ENCODE measurements around the gene CUX1. TPM values are rescaled to one million over a fixed set of nuclear protein-coding genes. Genes with fewer than 3 reads are reported as not detected.
"Not testable (repeated sequence)": the region's sequence is repeated elsewhere in the genome, so short reads cannot be mapped to it uniquely, and the experiment has no call there.

CUX1 gene
- polyA plus RNA-seq, 1 experiment: 29.7 TPM

DNA sequence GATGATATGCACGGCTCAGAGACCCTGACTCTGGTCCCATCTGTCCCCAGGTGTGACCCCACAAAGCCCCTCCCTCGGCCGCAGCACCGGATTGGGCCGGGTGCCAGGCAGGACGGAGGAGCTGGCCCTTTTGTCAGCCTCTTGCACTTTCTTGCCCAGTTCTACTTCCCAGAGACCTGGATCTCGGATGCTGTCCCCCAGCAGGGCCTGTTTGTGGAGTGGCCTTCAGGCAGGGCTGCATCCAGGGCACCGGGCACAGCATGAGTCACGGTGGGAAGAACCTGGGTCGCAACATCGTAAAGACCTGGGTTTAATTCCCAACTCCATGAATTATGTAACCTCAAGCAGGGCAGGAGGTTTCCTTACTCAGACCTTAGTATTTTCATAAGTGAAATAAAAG lies 310.9 kb downstream of the CUX1 start:
- ChIA-PET CTCF (no interaction called here), POLR2A (no interaction called here)
- no peak overlapping the region for H3K27ac ChIP-seq (ENCODE audit: low read depth, low read length)
- no peak for DNase-seq (ENCODE audit: low read depth, low spot score)
- TF ChIP-seq, protein P1, sequence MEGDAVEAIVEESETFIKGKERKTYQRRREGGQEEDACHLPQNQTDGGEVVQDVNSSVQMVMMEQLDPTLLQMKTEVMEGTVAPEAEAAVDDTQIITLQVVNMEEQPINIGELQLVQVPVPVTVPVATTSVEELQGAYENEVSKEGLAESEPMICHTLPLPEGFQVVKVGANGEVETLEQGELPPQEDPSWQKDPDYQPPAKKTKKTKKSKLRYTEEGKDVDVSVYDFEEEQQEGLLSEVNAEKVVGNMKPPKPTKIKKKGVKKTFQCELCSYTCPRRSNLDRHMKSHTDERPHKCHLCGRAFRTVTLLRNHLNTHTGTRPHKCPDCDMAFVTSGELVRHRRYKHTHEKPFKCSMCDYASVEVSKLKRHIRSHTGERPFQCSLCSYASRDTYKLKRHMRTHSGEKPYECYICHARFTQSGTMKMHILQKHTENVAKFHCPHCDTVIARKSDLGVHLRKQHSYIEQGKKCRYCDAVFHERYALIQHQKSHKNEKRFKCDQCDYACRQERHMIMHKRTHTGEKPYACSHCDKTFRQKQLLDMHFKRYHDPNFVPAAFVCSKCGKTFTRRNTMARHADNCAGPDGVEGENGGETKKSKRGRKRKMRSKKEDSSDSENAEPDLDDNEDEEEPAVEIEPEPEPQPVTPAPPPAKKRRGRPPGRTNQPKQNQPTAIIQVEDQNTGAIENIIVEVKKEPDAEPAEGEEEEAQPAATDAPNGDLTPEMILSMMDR (IDR thresholded peaks at IDR 0.05; ENCODE audit: low read depth, low read length): no peak
- H3K9me3 ChIP-seq (ENCODE audit: control insufficient read depth, insufficient read depth, low read length): no peaks in the 10 kb centered on the region; the same call in 1 of the 2 replicates
- H3K27me3 ChIP-seq (ENCODE audit: control insufficient read depth, insufficient read depth, low read length): no peaks in the 10 kb centered on the region
- no peak overlapping the region for H3K4me3 ChIP-seq (ENCODE audit: low read depth, low read length)

DNA sequence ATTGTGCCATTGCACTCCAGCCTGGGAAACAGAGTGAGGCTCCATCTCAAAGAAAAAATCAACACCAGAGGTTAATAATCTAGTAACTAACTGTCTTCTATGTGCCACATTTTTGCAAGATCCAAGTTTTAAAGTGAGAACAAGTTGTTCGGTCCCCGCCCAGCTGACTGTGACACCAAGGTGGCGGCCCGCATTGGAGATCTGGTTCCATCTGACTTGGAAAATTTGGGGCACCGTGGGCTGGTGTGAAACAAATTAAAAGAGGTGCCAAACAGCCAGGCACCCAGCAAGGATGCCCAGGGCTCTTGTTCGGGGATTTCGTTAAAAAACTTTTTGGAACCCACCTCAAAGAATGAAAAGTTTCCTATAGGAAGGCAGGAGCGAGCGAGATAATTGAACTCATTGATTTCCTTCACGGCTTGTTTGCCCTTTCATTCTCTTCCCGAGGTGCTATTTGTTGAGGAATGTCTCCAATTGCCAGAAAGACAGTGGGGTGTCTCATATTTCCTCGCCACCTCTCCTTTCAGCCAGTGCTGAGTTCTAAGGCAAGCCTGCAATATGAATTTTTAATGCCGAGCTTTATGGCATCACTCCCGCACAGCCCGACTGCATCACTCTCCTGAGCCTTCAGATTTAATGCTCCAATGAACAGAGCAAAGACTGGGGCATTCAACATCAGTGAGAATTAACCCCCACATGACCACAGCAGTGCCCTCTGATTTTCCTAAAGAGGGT lies 312.4 kb downstream of the CUX1 start:
- Histone ChIP-seq H3K27ac (ENCODE audit: low read depth, low read length) (no peak overlapping the region), H3K27me3 (ENCODE audit: control insufficient read depth, insufficient read depth, low read length) (no peaks in the 10 kb centered on the region), H3K9me3 (ENCODE audit: control insufficient read depth, insufficient read depth, low read length) (no peaks in the 10 kb centered on the region; the same call in 1 of the 2 replicates), H3K4me3 (ENCODE audit: low read depth, low read length) (no peak overlapping the region)
- ChIA-PET CTCF (no interaction called here), POLR2A (no interaction called here)
- DNase-seq (ENCODE audit: low read depth, low spot score): no peak
- TF ChIP-seq, protein P1 (IDR thresholded peaks at IDR 0.05; ENCODE audit: low read depth, low read length): no peak

DNA sequence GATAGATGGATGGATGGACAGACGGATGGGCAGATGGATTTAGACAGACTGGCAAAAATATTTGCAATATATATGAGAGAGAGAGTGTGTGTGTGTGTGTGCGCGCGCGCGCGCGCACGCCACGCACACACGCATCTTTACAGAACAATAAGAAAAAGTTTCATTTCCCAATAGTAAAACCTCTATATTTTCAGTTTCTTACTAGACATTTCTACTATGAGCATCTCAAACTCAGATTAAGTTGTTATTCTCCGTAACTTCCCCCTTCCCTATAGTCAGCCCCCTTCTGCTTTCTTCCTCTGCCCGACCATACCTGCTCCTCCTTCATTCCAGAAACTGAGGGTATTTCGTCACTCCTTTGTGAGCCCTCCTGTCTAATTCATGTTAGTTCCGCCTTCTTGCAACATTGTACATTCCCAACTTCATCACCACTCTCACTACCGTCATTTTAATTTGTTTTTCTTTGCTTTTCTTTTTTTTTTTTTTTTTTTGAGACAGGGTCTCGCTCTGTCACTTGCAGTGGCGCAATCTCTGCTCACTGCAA lies 314.9 kb downstream of the CUX1 start:
- TF ChIP-seq, protein P1 (IDR thresholded peaks at IDR 0.05; ENCODE audit: low read depth, low read length): no peak
- H3K4me3 ChIP-seq (ENCODE audit: low read depth, low read length): no peak overlapping the region
- ChIA-PET CTCF (no interaction called here), POLR2A (no interaction called here)
- H3K27ac ChIP-seq (ENCODE audit: low read depth, low read length): no peak overlapping the region
- no peaks in the 10 kb centered on the region; the same call in 1 of the 2 replicates for H3K9me3 ChIP-seq (ENCODE audit: control insufficient read depth, insufficient read depth, low read length)
- H3K27me3 ChIP-seq (ENCODE audit: control insufficient read depth, insufficient read depth, low read length): no peaks in the 10 kb centered on the region
- DNase-seq (ENCODE audit: low read depth, low spot score): no peak

DNA sequence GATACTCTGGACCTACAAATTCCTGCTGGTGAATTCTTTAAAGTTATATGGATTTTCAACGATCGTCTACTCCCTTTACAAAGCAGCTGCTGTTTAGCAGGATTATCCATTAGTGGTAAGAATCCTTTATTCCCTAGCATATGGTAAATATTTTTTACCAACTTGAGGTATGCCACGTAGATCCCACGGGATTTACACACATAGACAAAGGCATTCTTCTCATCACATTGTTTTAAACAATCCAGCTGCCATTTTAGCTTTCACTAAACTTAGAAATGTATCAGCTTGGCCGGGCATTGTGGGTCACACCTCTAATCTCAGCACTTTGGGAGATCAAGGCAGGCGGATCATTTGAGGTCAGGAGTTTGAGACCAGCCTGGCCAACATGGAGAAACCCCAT lies 321.2 kb downstream of the CUX1 start:
- no peak for DNase-seq (ENCODE audit: low read depth, low spot score)
- Histone ChIP-seq H3K27ac (ENCODE audit: low read depth, low read length) (no peak overlapping the region), H3K27me3 (ENCODE audit: control insufficient read depth, insufficient read depth, low read length) (no peaks in the 10 kb centered on the region), H3K9me3 (ENCODE audit: control insufficient read depth, insufficient read depth, low read length) (no peaks in the 10 kb centered on the region), H3K4me3 (ENCODE audit: low read depth, low read length) (no peak overlapping the region)
- POLR2A ChIA-PET: no interaction called here
- CTCF ChIA-PET: interaction anchor here (1.4 kb wide), 1 partner anchor 15 kb away, joined by 4 read pairs; no protein-coding TSS in a partner anchor
- TF ChIP-seq, protein P1 (IDR thresholded peaks at IDR 0.05; ENCODE audit: low read depth, low read length): no peak

DNA sequence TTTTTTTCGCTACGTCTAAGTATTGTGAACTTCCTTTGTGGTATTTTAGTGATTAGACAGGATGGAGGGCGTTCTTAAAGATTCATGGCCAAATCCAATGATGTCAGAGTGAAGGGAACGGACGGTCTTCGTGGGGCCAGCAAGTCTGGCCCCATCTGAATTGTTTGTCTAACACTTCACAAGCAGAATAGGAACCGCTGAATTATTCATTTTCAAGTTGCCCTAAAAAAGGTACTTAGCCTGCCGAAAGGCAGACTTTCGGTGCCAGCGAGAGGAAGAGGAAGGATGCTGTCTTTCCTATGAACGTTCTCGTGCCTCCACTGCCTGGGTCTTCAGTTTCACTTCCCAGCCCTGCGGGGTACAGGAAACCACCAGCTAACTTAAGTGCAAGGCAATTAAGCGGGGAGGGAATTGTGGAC lies 323.5 kb downstream of the CUX1 start:
- TF ChIP-seq, protein P1 (IDR thresholded peaks at IDR 0.05; ENCODE audit: low read depth, low read length): no peak
- Histone ChIP-seq H3K9me3 (ENCODE audit: control insufficient read depth, insufficient read depth, low read length) (no peaks in the 10 kb centered on the region), H3K27ac (ENCODE audit: low read depth, low read length) (no peak overlapping the region), H3K4me3 (ENCODE audit: low read depth, low read length) (no peak overlapping the region), H3K27me3 (ENCODE audit: control insufficient read depth, insufficient read depth, low read length) (no peaks in the 10 kb centered on the region)
- DNase-seq (ENCODE audit: low read depth, low spot score): no peak
- ChIA-PET POLR2A (no interaction called here), CTCF (no interaction called here)

DNA sequence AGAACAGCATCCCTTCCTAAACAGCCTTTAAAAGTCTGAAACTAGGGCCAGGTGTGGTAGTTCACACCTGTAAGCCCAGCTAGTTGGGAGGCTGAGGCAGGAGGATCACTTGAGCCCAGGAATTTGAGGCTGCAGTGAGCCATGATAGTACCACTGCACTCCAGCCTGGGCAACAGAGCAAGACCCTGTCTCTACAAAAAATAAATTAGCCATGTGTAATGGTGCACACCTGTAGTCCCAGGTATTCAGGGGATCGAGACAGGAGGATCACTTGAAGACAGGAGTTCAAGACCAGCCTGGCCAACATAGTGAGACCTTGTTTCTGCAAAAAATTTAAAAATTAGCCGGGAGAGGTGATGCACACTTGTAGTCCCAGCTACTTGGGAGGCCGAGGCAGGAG lies 325.0 kb downstream of the CUX1 start:
- CTCF ChIA-PET; H3K27me3 ChIP-seq (ENCODE audit: control insufficient read depth, insufficient read depth, low read length); H3K4me3 ChIP-seq (ENCODE audit: low read depth, low read length); H3K9me3 ChIP-seq (ENCODE audit: control insufficient read depth, insufficient read depth, low read length); DNase-seq (ENCODE audit: low read depth, low spot score); POLR2A ChIA-PET; H3K27ac ChIP-seq (ENCODE audit: low read depth, low read length): not testable (repeated sequence)

Data from AG04450 (cell line).